RKO (cell line): ENCODE measurements around the gene CEL.
A peak's percentile ranks its signal among the peaks of the same experiment; 100 is the strongest.
"Not testable (repeated sequence)": the region's sequence is repeated elsewhere in the genome, so short reads cannot be mapped to it uniquely, and the experiment has no call there.

Source experiments
- DNase-seq: peaks from one replicate; pipeline ENCODE4 v3.0.0-alpha.2; 2016; ENCODE audit warnings: low spot score

The CEL gene

DNA sequence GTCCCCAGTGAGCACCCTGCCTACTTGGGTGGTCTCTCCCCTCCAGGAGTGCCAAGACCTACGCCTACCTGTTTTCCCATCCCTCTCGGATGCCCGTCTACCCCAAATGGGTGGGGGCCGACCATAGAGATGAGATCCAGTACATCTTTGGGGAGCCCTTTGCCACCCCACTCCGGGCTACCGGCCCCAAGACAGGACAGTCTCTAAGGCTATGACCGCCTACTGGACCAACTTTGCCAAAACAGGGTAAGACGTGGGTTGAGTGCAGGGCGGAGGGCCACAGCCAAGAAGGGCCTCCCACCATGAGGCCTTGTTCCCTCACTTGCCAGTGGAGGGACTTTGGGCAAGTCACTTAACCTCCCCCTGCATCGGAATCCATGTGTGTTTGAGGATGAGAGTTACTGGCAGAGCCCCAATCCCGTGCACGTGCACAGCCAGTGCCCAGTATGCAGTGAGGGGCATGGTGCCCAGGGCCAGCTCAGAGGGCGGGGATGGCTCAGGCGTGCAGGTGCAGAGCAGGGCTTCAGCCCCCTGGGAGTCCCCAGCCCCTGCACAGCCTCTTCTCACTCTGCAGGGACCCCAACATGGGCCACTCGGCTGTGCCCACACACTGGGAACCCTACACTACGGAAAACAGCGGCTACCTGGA, 24.6 kb downstream of the CEL start:
- DNase-seq = not testable (repeated sequence)

DNA sequence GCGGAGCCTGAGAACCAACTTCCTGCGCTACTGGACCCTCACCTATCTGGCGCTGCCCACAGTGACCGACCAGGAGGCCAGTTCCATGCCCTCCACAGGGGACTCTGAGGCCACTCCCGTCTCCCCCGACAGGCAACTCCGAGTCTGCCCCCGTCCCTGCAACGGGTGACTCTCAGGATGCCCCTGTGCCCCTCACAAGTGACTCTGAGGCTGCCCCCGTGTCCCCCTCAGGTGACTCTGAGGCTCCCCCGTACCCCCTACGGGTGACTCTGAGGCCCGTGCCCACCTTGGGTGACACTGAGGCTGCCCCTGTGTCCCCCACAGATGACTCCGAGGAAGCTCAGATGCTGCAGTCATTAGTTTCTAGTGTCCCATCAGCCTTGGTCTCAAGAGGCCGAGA, 25.1 kb downstream of the CEL start:
- no peak for DNase-seq

DNA sequence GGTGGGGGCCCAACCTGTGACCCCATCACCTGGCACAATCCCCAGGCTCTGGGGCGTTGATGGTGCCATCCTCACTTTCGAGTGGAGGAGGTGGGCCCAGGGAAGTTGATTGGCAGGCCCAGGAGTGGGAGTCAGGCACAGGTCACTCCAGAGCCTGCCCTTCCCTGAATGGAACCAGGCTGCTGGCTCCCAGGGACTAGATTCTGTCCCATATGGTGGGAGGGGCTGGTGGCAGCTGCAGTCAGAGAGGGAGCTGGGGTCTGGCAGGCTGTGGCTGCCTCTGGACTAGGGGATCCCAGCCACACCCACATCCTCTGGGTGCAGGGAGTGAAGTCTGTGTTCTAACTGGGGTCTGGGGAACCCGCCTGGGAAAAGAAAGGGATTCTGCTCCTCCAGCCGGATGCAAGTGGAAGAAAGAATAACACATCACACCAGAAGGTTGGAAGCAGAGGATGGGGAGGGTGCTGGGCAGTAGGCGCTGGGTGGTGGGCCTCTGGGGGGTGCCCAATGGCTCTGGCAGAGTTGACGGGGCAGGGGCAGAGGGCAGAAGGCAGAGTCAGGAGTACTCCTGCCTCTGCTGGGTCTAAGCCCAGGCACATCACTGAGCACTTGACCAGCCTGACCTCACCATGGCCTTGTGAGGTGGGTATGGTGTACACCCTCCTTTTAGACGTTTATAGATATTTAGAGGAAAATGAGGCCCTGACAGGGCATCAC, 25.8 kb downstream of the CEL start:
- DNase-seq = no peak

- no peak for DNase-seq
Observed at GRCh38 chr9:133088146-133088750, 26.5 kb downstream of the CEL start.

DNA sequence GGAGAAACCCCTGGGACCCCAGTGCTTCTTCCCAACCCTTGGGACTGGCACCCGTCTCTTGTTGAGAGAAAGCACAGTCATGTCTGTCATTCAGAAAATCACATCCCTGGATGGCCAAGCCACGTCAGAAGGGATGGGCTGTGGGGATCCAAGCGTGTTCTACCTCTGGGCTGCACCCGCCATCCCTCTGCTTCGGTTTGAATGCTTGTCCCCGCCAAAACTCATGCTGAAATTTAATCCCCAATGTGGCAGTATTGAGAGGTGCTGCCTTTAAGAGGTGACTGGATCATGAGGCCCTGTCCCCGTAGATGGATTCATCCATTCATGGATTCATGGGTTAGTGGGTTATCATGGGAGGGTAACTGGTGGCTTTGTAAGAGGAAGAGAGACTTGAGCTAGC, 27.0 kb downstream of the CEL start:
- no peak for DNase-seq

DNA sequence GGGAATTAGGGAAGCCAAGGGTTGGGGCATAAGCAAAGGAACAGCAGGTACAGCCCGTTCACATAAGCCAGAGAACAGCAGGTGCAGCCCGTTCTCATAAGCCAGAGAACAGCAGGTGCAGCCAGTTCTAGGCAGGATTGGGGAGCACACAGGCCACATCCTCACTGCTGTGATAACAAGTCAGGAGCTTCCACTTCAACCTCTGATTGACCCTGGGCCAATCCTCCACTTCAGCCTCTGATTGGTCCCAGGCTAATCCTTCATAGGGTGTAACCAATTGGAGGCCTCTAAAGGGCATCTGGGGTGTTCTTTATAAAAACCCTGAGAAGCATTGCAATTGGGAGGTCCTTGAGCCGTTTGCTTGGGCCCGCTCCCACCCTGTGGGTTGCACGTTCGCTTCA, 27.5 kb downstream of the CEL start:
- no peak for DNase-seq

GRCh38 chr9:133090187-133090586, 28.4 kb downstream of the CEL start:
- no peak for DNase-seq

GRCh38 chr9:133090752-133091385, 29.1 kb downstream of the CEL start:
- DNase-seq = no peak

GRCh38 chr9:133094351-133094750, 32.6 kb downstream of the CEL start:
- not testable (repeated sequence) for DNase-seq

DNA sequence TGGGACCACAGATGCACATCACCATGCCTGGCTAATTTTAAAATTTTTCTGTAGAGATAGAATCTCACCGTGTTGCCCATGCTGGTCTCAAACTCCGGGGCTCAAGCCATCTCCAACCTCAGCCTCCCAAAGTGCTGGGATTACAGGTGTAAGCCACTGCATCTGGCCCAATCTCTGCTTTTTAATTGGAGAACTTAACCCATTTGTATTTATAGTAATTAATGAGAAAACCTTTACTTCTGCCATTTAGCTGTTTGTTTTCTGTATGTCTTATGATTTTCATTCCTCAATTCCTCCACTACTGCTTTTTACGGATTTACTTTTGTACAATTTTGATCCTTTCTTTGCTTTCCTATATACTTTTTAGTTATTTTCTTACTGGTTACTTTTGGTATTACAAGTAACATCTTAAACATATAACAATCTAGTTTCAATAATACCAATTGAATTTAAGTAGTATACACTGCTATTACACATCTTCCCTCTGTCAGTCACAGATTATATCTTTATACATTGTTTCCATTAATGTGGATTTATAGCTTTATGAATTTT, 33.1 kb downstream of the CEL start:
- DNase-seq = no peak

- DNase-seq = no peak
Observed at GRCh38 chr9:133098104-133098754, 36.4 kb downstream of the CEL start.

GRCh38 chr9:133098871-133099270, 37.1 kb downstream of the CEL start:
- no peak for DNase-seq

GRCh38 chr9:133099726-133100505, 38.1 kb downstream of the CEL start:
- no peak for DNase-seq

- DNase-seq = no peak
Observed at GRCh38 chr9:133100506-133101355, 39.0 kb downstream of the CEL start.

DNA sequence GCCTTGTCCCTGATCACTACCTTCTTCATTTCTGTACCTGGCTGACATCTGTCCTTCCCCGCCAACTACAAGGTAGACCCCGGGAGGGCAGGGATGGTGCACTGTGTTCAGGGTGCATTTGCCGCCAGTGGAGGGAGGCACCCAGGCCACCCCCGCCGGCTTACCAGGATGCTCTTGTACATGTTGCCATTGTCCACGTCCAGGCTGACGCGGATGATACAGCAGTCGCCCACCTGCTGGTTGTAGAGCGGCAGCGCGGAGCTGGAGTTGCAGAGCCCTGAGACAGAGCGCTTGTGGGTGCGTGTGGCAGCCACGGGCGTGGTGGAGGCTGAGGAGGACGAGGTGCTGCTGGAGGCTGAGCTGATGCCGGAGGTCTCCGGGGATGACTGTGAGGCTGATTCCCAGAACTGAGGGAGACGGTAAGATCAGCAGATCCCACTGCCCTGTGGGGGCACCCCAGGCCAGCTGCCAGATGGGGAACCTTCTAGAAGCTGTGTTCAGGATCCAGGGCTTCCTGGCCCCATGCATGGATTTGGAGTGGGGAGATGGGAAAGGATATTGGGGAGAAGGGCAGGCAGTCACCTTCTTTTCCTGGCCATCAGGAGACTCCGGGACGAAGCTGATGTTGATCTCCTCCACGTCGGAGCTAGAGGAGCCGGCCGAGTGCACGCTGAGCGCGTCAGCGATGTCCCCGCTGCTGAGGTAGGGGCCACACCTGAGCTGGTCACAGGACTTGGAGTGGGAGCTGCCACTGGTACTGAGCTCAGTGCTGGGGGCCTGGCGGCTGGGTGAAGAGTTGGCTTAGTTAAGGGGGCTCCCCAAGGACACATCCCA, 39.8 kb downstream of the CEL start:
- no peak for DNase-seq

DNA sequence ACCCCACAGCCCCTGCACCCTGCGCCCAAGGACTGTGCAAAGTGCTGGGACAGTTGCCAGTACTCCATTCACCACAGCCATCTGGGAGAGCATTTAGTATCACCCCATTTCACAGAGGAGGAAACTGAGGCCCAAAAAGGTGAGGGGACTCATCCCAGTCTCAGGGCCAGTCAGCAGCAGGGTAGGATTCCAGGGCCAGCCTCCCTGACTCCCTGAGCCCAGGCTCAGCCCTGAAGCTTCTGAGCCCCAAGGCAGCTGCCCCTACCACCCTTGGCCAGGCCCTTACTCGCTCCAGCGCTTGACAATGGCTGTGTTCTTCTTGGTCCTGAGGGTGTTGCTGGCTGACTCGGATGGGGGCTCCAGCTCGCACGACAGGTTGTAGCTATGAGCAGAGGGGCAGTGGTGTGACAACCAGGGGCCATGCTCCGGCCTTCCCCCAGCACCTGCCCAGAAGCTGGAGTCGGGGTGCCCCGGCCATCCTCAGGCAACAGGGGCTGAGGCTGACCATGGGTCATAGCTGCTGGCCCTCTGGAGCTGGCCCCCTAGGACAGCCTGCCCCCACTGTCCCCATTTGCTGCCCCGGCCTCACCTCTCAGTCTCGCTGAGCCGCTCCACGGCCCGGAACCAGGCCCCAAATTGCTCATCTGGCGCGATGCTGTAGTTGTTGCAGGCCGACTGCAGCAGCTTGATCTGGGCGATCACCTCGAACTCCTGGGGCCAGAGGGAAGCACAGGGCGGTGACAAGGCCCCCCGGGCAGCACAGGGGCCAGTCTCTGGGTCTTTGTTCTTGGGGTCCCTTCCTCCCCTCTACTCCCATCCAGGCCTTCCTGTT, 40.6 kb downstream of the CEL start:
- DNase-seq = no peak

GRCh38 chr9:133103183-133103986, 41.6 kb downstream of the CEL start:
- peak; percentile 43 for DNase-seq
